GM19023 (cell line): Measurements from ENCODE around the gene VPS4A.
A peak's percentile ranks its signal among the peaks of the same experiment; 100 is the strongest.
"Not testable (repeated sequence)": the region's sequence is repeated elsewhere in the genome, so short reads cannot be mapped to it uniquely, and the experiment has no call there.

ENCODE experiments used
- ATAC-seq: cut with Tn5 transposase; IDR thresholded peaks from one replicate; pipeline ENCODE4 v1.9.1; 2021; ENCODE audit warnings: mild to moderate bottlenecking, moderate library complexity; ENCODE audit not compliant: unreplicated experiment

The VPS4A gene

DNA sequence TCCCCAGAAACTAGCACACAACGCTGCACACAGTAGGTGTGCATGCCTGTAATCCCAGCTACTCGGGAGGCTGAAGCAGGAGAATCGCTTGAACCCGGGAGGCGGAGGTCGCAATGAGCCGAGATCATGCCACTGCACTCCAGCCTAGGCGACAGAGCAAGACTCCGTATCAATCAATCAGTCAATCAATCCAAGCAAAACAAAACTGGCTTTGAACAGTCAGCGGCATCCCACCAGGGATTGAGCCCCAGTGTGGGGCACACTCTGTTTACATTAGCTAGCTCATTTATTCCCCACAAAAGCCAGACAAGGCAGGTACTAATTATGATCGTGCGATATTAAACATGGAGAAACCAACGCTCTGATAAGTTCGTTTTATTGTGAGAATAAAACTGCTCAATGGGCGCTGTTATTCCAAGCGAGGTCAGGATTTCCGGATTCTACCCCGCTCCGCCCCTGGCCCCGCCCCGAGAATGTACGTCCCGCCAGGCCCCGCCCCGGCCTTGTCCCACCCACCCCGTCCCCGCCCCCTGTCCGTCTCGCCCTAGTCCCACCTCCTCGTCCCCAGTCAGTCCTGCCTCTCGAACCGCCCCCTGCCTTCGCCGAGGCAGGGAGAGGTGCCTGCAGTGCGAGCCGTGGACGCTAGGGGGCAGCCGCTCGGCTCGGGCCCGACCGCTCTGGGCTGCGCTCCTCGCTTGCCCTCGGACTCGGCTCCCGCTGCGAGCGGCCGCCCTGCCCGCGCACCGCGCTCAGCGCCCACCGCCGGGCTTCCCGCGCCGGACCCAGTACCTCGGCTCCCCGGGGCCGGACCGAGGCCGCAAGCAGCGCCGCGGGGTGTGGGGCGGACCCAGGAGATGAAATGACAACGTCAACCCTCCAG lies at the start of gene VPS4A:
Gene VPS4A (plus strand): TSS at position 698 of the 880 bp plus-strand sequence. CDS start 162 bp downstream, at position 860.
- ATAC-seq = peak; percentile 90

DNA sequence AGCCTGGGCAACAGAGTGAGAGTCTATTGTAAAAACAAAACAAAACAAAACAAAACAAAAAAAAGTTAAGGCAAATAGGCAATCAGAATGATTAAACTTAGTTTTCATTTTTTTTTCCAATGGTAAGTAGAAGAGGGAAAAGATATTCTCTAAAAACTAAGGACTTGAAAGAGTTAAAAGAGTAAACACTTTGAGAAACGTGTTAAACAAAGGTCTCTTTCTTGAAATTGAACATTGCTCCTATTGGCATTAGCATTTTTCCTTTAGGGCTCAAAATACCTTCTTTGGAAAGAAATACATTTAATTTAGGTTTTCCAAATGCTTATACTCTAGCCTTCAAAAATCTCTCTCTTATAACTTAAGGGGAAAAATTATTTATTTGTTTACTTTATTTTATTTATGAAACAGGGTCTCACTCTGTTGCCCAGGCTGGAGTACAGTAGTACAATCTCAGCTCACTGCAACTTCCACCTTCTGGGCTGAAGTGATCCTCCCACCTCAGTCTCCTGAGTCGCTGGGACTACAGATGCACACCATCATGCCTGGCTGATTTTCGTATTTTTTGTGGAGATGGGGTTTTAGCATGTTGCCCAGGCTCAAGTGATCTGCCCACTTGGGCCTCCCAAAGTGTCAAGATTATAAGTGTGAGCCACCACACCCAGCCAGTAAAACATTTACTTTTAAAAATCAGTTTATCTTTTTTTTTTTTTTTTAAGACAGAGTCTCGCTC lies 44.7 kb upstream of the VPS4A start:
- no peak for ATAC-seq

GRCh38 chr16:69267633-69268032 lies 43.5 kb upstream of the VPS4A start:
- ATAC-seq = no peak

DNA sequence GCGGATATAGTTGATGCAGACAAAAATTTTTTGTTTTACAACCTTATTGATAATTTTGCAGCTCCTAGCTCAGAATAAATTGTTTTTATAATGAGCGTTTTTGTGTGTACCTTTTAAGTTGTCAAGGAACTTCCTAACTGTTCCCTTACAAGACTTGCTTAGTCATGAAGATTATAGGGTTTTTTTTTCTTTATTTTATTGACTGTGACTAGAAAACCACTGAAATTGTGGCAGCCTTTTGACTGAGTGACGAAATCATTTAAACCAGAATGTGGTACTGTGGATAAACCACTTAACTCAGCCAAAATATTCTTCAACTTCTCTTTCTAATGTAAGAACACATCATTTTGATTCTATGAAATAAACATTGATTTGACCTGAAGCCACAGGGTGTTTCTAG lies 40.8 kb upstream of the VPS4A start:
- ATAC-seq = no peak

- no peak for ATAC-seq
These were observed 40.3 kb upstream of the VPS4A start for GRCh38 chr16:69270831-69271230.

DNA sequence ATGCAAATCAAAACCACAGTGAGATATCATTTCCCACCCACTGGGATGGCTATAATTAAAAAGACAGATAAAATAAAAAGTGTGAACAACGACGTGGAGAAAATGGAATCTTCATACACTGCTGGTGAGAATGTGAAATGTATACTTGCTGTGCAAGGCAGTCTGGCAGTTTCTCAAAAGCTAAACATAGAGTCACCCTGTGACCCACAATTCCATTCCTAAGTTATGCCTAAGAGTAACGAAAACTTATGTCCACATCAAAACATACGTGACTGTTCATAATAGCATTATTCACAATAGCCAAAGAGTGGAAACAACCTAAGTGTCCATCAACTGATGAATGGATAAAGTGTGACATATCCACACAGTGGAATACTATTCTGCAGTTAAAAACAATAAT lies 38.1 kb upstream of the VPS4A start:
- no peak for ATAC-seq

DNA sequence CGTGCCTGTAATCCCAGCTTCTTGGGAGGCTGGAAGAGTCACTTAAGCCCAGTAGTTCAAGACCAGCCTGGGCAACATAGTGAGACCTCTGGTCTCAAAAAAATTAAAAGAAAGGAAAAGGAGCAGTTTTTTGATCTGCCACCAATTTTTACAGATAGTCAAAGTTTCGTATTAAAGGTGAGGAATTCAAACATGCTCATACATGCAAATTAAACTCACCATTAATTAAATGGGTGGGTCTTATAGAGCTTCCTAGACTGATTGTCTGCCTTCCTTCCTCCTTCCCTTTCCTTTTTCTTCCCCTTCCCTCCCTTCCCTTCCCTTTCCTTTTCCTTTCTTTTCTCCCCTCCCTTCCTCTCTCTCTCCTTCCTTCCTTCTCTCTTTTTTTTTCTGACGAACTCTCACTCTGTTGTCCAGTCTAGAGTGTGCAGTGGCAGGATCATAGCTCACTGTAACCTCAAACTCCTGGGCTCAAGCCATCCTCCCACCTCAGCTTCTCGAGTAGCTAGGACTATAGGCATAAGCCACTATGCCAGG lies 36.4 kb upstream of the VPS4A start:
- no peak for ATAC-seq

DNA sequence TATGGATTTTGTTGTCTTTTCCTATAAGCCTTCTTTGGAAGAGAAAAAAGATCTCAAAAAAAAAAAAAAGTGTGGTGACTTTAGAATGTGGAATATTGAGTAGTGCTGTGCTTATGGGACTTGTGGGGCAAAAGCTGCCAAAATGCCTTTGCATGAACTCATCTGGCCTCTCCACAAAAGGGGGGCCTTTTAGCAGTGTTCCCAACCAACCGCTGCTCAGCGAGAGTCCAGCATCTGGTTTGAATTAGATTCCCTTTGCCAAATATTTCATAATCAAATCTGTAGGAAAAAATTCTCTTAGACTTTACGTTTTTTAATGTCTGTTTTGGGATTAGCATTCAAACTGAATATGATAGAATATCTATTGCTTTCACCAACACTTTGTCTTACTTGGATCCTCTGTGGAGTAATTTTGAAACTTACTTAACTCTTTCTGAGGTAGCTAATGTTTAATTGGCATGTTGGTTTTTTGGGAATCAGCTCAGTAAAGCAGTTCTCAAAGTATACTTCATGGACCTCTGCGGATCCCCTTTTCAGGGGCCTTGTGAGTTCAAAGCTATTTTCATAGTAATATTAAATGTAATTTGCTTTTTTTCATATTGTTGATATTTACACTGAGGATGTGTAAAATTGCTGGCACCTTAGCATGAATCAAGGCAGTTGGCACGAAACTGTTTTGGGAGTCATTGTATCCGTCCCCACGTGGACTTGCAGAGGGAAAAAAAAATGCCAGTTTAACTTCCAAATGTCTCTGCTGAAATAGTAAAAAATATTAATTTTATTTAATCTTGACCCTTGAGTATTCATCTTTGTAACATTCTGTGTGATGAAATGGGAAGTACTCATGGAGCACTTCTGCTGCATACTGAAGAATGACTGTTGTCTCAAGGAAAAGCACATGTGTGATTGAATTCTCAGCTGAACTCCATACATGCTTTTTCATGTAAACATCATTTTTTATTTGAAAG lies 34.7 kb upstream of the VPS4A start:
- no peak for ATAC-seq

- no peak for ATAC-seq
These were observed 33.7 kb upstream of the VPS4A start for GRCh38 chr16:69277413-69277812.

DNA sequence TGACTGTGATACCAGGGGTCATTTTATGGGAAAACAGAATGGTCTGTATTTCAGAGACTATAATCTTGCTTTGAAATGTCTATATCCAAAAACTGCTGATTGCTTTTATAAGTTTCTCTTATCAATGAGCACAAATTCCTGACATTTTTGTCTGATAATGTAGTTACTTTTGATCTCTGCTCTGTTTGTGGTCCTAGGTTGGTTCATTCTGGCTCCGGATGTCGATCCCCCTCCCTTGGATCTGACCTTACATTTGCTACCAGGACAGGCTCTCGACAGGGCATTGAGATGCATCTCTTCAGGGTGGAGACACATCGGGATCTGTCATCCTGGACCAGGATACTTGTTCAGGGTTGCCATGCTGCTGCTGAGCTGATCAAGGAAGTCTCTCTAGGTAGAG lies 27.3 kb upstream of the VPS4A start:
- no peak for ATAC-seq

GRCh38 chr16:69285240-69285639 lies 25.9 kb upstream of the VPS4A start:
- ATAC-seq = no peak

DNA sequence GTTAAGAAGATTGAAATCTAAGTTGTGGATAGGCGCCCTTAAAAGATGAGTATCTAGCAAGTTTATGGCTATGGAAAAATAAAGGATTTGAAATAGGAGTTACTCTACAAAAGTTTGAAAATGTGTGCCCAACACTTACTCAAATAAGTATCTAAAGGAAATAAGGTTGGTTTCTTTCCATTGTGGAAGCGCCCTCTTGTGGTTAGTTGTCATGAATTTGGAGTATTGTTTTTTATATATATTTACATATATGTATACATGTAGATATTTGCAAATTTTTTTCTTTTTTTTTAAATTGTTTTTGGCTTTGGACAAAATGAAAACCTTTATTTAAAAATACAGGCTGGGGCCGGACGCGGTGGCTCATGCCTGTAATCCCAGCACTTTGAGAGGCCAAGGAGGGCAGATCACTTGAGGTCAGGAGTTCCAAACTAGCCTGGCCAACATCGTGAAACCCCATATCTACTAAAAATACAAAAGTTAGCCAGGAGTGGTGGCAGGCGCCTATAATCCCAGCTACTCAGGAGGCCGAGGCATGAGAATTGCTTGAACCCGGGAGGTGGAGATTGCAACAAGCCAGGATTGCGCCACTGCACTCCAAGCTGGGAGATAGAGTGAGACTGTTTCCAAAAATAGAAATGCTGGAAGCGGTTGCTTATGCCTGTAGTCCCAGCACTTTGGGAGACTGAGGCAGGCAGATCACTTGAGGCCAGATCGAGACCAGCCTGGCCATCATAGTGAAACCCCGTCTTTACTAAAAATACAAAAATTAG lies 24.0 kb upstream of the VPS4A start:
- no peak for ATAC-seq

- ATAC-seq = not testable (repeated sequence)
These were observed 19.5 kb upstream of the VPS4A start for GRCh38 chr16:69291657-69292056.

GRCh38 chr16:69293401-69293800 lies 17.7 kb upstream of the VPS4A start:
- no peak for ATAC-seq

DNA sequence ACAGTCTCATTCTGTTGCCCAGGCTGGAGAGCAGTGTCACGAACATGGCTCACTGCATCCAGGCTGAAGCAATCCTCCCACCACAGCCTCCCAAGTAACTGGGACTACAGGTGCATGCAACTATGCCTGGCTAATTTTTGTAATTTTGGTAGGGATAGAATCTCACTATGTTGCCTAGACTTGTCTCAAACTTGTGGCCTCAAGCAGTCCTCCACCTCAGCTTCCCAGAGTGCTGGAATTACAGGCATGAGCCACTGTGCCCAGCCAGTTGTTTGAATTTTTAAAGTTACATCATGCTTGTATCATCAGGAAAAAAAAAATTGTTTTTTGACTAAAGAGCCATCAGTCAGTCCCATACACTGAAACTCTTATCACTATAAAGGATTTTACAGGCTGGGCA lies 17.1 kb upstream of the VPS4A start:
- no peak for ATAC-seq

DNA sequence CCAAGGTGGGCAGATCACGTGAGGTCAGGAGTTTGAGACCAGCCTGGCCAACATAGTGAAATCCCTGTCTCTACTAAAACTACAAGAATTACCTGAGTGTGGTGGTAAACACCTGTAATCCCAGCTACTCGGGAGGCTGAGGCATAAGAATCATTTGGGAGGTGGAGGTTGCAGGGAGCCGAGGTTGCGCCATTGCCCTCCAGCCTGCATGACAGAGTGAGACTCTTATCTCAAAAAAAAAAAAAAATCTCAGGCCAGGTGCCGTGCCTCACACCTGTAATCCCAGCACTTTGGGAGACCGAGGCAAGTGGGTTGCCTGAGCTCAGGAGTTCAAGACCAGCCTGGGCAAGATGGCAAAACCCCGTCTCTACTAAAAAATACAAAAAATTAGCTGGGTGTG lies 14.4 kb upstream of the VPS4A start:
- ATAC-seq = not testable (repeated sequence)

DNA sequence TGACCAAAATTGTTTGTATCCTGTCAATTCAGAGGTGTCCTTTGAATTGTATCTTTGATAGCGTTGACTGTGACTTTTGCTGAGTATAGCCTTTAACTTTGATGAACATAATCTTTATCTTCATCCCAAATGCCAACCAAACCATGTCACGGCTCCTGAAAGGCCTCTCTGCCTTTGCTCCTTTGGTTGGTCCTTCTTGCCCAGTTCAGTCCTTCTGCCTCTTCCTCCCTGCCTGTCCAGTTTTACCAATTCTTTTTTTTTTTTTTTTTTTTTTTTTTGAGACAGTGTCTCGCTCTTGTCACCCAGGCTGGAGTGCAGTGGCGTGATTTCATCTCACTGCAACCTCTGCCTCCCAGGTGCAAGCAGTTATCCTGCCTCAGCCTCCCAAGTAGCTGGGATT lies 12.9 kb upstream of the VPS4A start:
- no peak for ATAC-seq

DNA sequence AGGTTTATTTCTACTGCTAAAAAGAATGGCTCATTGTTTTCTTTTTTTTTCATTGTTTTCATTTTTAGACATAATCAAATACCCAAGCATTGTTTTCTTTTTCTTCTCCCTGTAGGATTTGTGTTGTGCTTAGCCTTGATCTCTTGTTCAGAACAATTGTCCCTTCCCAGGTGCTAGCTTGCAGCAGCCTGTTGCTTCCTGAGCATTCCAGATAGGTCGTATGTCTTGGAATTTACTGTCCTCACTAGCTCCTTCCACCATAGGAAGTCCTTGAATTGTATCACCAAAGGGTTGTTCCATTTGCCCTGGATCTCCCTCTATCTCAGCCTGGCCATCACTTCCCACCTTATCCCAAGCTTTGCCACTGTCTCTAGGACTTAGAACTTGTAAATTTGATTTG lies 10.0 kb upstream of the VPS4A start:
- no peak for ATAC-seq

DNA sequence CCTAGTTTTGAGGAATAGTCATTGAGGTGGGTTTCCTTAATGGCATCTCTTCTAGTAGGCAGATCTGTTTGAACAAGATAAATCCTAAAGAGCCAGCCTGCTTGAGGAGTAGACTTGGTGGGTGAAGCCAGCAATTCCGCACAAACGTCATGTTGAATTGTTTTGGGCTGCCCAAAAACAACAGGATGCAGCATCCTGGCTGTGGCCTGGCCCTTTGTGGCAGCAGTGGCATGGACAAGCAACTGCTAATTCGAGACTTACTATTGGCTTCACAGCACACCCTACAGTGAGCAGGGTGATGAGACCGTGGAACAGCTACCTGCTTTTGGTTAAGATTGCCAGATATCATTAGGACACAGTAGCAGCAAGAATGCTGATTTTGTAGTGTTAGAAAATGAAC lies 9.3 kb upstream of the VPS4A start:
- ATAC-seq = no peak

- ATAC-seq = no peak
These were observed 8.8 kb upstream of the VPS4A start for GRCh38 chr16:69302301-69302700.
